Measurements from ENCODE around the gene ALDH1B1. TPM values are rescaled to one million over a fixed set of nuclear protein-coding genes. Genes with fewer than 3 reads are reported as not detected.
A peak's percentile ranks its signal among the peaks of the same experiment; 100 is the strongest.

The ALDH1B1 gene
- polyA plus RNA-seq = 101 TPM
- long read RNA-seq, donor 1, transcript ALDH1B1-201 (2 exons, 3,066 nt) = major isoform, 58 of 58 reads
- long read RNA-seq, donor 1, partial matches to known transcripts = 0 of 58 reads
- long read RNA-seq, donor 1, other reads (novel, unspliced or antisense) = 0 of 58 reads
- long read RNA-seq, donor 2, transcript ALDH1B1-201 (2 exons, 3,066 nt) = major isoform, 68 of 70 reads
- long read RNA-seq, donor 2, partial matches to known transcripts = 0 of 70 reads
- long read RNA-seq, donor 2, other reads (novel, unspliced or antisense) = 0 of 70 reads
- long read RNA-seq, donor 3 = 0 reads
- long read RNA-seq, donor 4, transcript ALDH1B1-201 (2 exons, 3,066 nt) = major isoform, 9 of 9 reads
- long read RNA-seq, donor 4, partial matches to known transcripts = 0 of 9 reads
- long read RNA-seq, donor 4, other reads (novel, unspliced or antisense) = 0 of 9 reads
- long read RNA-seq, donor 5, transcript ALDH1B1-201 (2 exons, 3,066 nt) = major isoform, 13 of 13 reads
- long read RNA-seq, donor 5, partial matches to known transcripts = 0 of 13 reads
- long read RNA-seq, donor 5, other reads (novel, unspliced or antisense) = 0 of 13 reads
- long read RNA-seq, donor 6, transcript ALDH1B1-201 (2 exons, 3,066 nt) = major isoform, 64 of 65 reads
- long read RNA-seq, donor 6, partial matches to known transcripts = 0 of 65 reads
- long read RNA-seq, donor 6, other reads (novel, unspliced or antisense) = 0 of 65 reads
- long read RNA-seq, donor 7, transcript ALDH1B1-201 (2 exons, 3,066 nt) = major isoform, 20 of 20 reads
- long read RNA-seq, donor 7, partial matches to known transcripts = 0 of 20 reads
- long read RNA-seq, donor 7, other reads (novel, unspliced or antisense) = 0 of 20 reads
- long read RNA-seq, donor 8, transcript ALDH1B1-201 (2 exons, 3,066 nt) = major isoform, 107 of 434 reads
- long read RNA-seq, donor 8, partial matches to known transcripts = 325 of 434 reads
- long read RNA-seq, donor 8, other reads (novel, unspliced or antisense) = 0 of 434 reads
- long read RNA-seq, donor 9, transcript ALDH1B1-201 (2 exons, 3,066 nt) = major isoform, 60 of 63 reads
- long read RNA-seq, donor 9, partial matches to known transcripts = 0 of 63 reads
- long read RNA-seq, donor 9, other reads (novel, unspliced or antisense) = 0 of 63 reads
- long read RNA-seq, donor 10, transcript ALDH1B1-201 (2 exons, 3,066 nt) = major isoform, 65 of 251 reads
- long read RNA-seq, donor 10, partial matches to known transcripts = 183 of 251 reads
- long read RNA-seq, donor 10, other reads (novel, unspliced or antisense) = 0 of 251 reads
- long read RNA-seq, donor 11, transcript ALDH1B1-201 (2 exons, 3,066 nt) = major isoform, 49 of 52 reads
- long read RNA-seq, donor 11, partial matches to known transcripts = 0 of 52 reads
- long read RNA-seq, donor 11, other reads (novel, unspliced or antisense) = 0 of 52 reads

GRCh38 chr9:38392235-38393127 is at the start of gene ALDH1B1:
ALDH1B1 (plus strand) TSS chr9:38392702; CDS start chr9:38395749, 3,047 bp downstream.
- peaks cover 30% of the 10 kb centered on the region for H3K36me3 ChIP-seq (ENCODE audit: control insufficient read depth, insufficient read depth, low read length)

GRCh38 chr9:38343037-38343436 is 49.5 kb upstream of the ALDH1B1 start:
- Histone ChIP-seq H3K4me3 (ENCODE audit: low read length) (no peak overlapping the region), H3K27ac (ENCODE audit: low read length) (no peak overlapping the region), H3K27me3 (ENCODE audit: control insufficient read depth, insufficient read depth, low read length) (peaks cover 2% of the 10 kb centered on the region), H3K4me1 (ENCODE audit: control insufficient read depth, insufficient read depth, low read length) (no peaks in the 10 kb centered on the region), H3K36me3 (ENCODE audit: control insufficient read depth, insufficient read depth, low read length) (no peaks in the 10 kb centered on the region), H3K9me3 (ENCODE audit: control insufficient read depth, low read depth, low read length) (no peaks in the 10 kb centered on the region)
- no peak for DNase-seq
- 90% methylated on average over 2 of the region's 3 CpGs for WGBS (ENCODE audit: insufficient coverage, low lambda C conversion rate)

More at GRCh38 chr9:38392235-38393127, at the start of gene ALDH1B1:
- H3K27me3 ChIP-seq (ENCODE audit: control insufficient read depth, insufficient read depth, low read length) = no peaks in the 10 kb centered on the region
- peaks cover 5% of the 10 kb centered on the region for H3K9me3 ChIP-seq (ENCODE audit: control insufficient read depth, low read depth, low read length)
- H3K4me1 ChIP-seq (ENCODE audit: control insufficient read depth, insufficient read depth, low read length) = peaks cover 70% of the 10 kb centered on the region
- no CpG with 5 or more reads among the region's 58 CpGs for WGBS (ENCODE audit: insufficient coverage, low lambda C conversion rate)
- DNase-seq = peak; percentile 90 to 94
- H3K4me3 ChIP-seq (ENCODE audit: low read length) = peak within 1 kb of the TSS; percentile 85
- H3K27ac ChIP-seq (ENCODE audit: low read length) = peak within 1 kb of the TSS; percentile 89

- Histone ChIP-seq H3K27ac (ENCODE audit: low read length) (no peak overlapping the region), H3K36me3 (ENCODE audit: control insufficient read depth, insufficient read depth, low read length) (no peaks in the 10 kb centered on the region), H3K9me3 (ENCODE audit: control insufficient read depth, low read depth, low read length) (no peaks in the 10 kb centered on the region), H3K4me3 (ENCODE audit: low read length) (no peak overlapping the region), H3K4me1 (ENCODE audit: control insufficient read depth, insufficient read depth, low read length) (no peaks in the 10 kb centered on the region), H3K27me3 (ENCODE audit: control insufficient read depth, insufficient read depth, low read length) (peaks cover 2% of the 10 kb centered on the region)
- no peak for DNase-seq
- WGBS (ENCODE audit: insufficient coverage, low lambda C conversion rate) = no CpG with 5 or more reads among the region's 6 CpGs
These were observed 49.0 kb upstream of the ALDH1B1 start for GRCh38 chr9:38343552-38343951.

- no peak for DNase-seq
- no CpG with 5 or more reads among the region's 7 CpGs for whole genome bisulfite sequencing (ENCODE audit: insufficient coverage, low lambda C conversion rate)
These were observed 47.8 kb upstream of the ALDH1B1 start for GRCh38 chr9:38344566-38345324.

GRCh38 chr9:38345851-38346755 is 46.4 kb upstream of the ALDH1B1 start:
- 80% methylated on average over 1 of the region's 10 CpGs for WGBS (ENCODE audit: insufficient coverage, low lambda C conversion rate)
- no peaks in the 10 kb centered on the region for H3K36me3 ChIP-seq (ENCODE audit: control insufficient read depth, insufficient read depth, low read length)
- H3K27ac ChIP-seq (ENCODE audit: low read length) = no peak overlapping the region
- no peak overlapping the region for H3K4me3 ChIP-seq (ENCODE audit: low read length)
- no peak for DNase-seq
- peaks cover 2% of the 10 kb centered on the region for H3K27me3 ChIP-seq (ENCODE audit: control insufficient read depth, insufficient read depth, low read length)
- H3K9me3 ChIP-seq (ENCODE audit: control insufficient read depth, low read depth, low read length) = no peaks in the 10 kb centered on the region
- no peaks in the 10 kb centered on the region for H3K4me1 ChIP-seq (ENCODE audit: control insufficient read depth, insufficient read depth, low read length)

More at GRCh38 chr9:38344566-38345324, 47.8 kb upstream of the ALDH1B1 start:
- H3K36me3 ChIP-seq (ENCODE audit: control insufficient read depth, insufficient read depth, low read length) = no peaks in the 10 kb centered on the region
- H3K27ac ChIP-seq (ENCODE audit: low read length) = no peak overlapping the region
- H3K4me3 ChIP-seq (ENCODE audit: low read length) = no peak overlapping the region
- no peaks in the 10 kb centered on the region for H3K9me3 ChIP-seq (ENCODE audit: control insufficient read depth, low read depth, low read length)
- H3K4me1 ChIP-seq (ENCODE audit: control insufficient read depth, insufficient read depth, low read length) = no peaks in the 10 kb centered on the region
- H3K27me3 ChIP-seq (ENCODE audit: control insufficient read depth, insufficient read depth, low read length) = peaks cover 2% of the 10 kb centered on the region

- peaks cover 2% of the 10 kb centered on the region for H3K4me1 ChIP-seq (ENCODE audit: control insufficient read depth, insufficient read depth, low read length)
- no peaks in the 10 kb centered on the region for H3K9me3 ChIP-seq (ENCODE audit: control insufficient read depth, low read depth, low read length)
- H3K27me3 ChIP-seq (ENCODE audit: control insufficient read depth, insufficient read depth, low read length) = peaks cover 2% of the 10 kb centered on the region
- no peak overlapping the region for H3K4me3 ChIP-seq (ENCODE audit: low read length)
- no CpG with 5 or more reads among the region's 7 CpGs for WGBS (ENCODE audit: insufficient coverage, low lambda C conversion rate)
- H3K36me3 ChIP-seq (ENCODE audit: control insufficient read depth, insufficient read depth, low read length) = no peaks in the 10 kb centered on the region
- no peak overlapping the region for H3K27ac ChIP-seq (ENCODE audit: low read length)
- peak in 1 of 2 donors; percentile 20 for DNase-seq
These were observed 45.7 kb upstream of the ALDH1B1 start for GRCh38 chr9:38346811-38347210.

- Histone ChIP-seq H3K27me3 (ENCODE audit: control insufficient read depth, insufficient read depth, low read length) (peaks cover 2% of the 10 kb centered on the region), H3K9me3 (ENCODE audit: control insufficient read depth, low read depth, low read length) (no peaks in the 10 kb centered on the region), H3K4me3 (ENCODE audit: low read length) (no peak overlapping the region), H3K36me3 (ENCODE audit: control insufficient read depth, insufficient read depth, low read length) (no peaks in the 10 kb centered on the region), H3K27ac (ENCODE audit: low read length) (no peak overlapping the region), H3K4me1 (ENCODE audit: control insufficient read depth, insufficient read depth, low read length) (peaks cover 6% of the 10 kb centered on the region)
- no peak for DNase-seq
- WGBS (ENCODE audit: insufficient coverage, low lambda C conversion rate) = 100% methylated on average over 1 of the region's 2 CpGs
These were observed 45.2 kb upstream of the ALDH1B1 start for GRCh38 chr9:38347271-38347671.

GRCh38 chr9:38347946-38348345 is 44.6 kb upstream of the ALDH1B1 start:
- no peak for DNase-seq
- Histone ChIP-seq H3K27me3 (ENCODE audit: control insufficient read depth, insufficient read depth, low read length) (peaks cover 2% of the 10 kb centered on the region), H3K4me1 (ENCODE audit: control insufficient read depth, insufficient read depth, low read length) (peaks cover 10% of the 10 kb centered on the region), H3K36me3 (ENCODE audit: control insufficient read depth, insufficient read depth, low read length) (no peaks in the 10 kb centered on the region), H3K27ac (ENCODE audit: low read length) (no peak overlapping the region), H3K9me3 (ENCODE audit: control insufficient read depth, low read depth, low read length) (no peaks in the 10 kb centered on the region), H3K4me3 (ENCODE audit: low read length) (no peak overlapping the region)
- WGBS (ENCODE audit: insufficient coverage, low lambda C conversion rate) = no CpG with 5 or more reads among the region's 3 CpGs
